Activated CD4-positive, alpha-beta T cell treated with anti-CD3 and anti-CD28 coated beads, Interleukin-2, amount 50 U/mL, for 1 hour (primary cell): Measurements from ENCODE around the gene CLEC3A.
"Not testable (repeated sequence)": the region's sequence is repeated elsewhere in the genome, so short reads cannot be mapped to it uniquely, and the experiment has no call there.

ENCODE experiments used
- DNase-seq: peaks from one replicate; pipeline ENCODE4 v3.0.0-alpha.2; 2020

The CLEC3A gene

DNA sequence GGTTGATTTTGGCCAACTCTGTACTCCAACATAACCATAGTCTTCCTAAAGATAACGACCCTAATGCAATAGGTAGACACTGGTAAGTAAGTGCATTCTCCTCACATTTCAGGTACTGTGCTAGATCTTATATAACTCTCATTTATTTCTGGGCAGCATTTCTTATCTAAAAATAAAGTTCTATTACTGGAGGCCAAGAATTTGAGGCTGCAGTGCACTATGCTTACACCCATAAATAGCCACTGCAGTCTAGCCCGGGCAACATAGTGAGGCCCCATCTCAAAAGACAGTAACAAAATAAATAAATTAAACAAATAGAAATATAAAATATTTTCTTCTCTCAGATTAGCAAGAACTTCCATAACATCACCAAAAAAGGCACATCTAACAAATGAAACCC, 12.7 kb downstream of the CLEC3A start:
- DNase-seq: no peak

DNA sequence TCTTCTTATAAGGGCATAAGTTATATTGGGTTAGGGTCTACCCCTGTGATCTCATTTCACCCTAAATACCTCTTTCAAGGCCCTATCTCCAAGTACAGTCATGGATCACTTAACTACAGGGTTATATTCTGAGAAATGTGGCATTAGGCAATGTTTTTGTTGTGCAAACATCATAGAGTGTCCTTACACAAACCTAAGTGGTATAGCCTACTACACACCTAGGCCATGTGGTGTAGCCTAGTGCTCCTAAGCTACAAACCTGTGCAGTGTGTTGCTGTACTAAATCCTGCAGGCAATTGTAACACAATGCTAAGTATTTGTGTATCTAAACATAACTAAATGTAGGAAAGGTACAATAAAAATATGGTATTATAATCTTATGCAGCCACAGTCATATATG, 18.0 kb downstream of the CLEC3A start:
- DNase-seq: no peak

DNA sequence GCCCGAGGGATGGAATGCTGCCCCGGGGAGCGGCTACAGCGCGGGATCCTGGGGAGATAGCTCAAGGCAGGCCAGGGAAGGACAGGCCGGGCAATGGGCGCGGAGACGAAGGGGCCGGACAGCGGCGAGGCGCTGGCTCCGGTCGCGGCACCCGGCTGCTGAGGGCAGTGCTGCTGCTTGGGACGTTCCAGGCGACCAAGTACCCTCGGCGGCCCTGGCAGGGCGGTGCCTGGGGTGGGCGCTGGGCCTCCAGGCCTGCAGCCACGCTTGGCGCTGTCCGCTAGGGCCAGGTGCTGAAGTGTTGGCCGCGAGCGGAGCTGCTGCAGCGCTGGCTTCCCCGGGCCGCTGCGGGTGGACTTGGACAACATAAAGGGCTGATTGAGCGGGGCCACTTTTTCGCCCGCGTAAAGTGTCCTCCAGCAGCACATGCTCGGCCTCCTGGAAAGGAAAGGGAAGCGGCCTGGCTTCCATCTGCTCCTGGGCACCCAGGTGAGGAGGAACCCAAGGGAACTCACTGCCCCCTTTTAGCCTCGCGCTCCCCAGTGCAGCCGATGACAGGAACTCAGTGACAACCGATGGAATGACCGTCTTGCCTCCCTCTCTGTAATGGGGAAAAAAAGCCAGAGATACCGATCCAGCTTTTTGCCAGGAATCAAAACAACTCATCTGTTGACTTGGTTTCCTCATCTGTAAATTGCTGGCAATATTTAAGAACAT, 23.7 kb downstream of the CLEC3A start:
- peak; percentile 3 for DNase-seq

DNA sequence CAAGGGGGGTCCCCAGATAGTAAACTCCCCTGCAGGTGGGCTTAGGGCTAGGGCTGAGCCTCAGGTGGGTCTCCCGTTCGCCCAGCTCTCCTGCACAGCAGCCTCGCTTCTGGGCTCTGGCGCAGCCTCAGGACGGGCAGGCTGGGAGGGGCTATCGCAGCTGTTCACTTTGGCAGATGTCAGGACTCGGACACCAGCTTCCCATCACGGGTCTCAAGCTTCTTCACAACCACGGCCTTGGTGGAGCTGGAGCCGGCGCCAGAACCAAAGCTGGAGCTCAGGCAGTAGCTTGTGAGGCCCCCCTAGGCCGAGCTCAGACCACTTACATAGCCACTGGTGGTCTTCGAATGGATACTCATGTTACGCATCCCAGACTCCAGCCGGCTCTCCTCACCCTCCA, 26.0 kb downstream of the CLEC3A start:
- no peak for DNase-seq

DNA sequence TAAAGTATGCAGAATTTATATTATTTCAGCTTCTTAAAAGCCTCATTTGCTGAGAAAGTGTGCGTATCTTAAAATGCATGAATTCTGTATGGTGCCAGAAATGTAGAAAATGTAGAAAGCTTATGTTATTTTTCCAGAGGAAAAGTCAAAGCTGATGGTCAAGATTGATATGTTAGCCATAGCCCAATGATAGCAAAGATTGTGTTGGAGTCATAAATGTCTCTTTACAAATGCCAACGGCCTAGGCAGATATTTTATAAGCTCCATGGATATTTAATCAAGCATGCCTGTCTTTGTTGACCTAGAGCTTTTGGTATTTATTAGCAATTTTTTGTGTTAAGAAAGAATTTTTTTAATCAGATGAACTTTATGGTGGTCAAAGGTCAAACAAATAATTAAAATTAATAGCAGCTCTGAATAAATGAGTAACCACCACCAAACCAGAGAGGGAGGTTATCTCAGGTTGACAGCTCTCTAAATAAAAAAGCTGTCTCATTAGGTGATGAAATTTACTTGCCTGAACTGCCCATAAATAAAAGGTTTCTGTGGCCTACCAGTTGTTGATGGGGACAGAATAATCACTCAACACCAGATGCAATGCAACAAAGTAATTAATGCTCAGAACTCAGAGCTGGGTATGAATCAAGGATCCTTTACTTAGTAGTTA, 28.5 kb downstream of the CLEC3A start:
- DNase-seq: no peak

DNA sequence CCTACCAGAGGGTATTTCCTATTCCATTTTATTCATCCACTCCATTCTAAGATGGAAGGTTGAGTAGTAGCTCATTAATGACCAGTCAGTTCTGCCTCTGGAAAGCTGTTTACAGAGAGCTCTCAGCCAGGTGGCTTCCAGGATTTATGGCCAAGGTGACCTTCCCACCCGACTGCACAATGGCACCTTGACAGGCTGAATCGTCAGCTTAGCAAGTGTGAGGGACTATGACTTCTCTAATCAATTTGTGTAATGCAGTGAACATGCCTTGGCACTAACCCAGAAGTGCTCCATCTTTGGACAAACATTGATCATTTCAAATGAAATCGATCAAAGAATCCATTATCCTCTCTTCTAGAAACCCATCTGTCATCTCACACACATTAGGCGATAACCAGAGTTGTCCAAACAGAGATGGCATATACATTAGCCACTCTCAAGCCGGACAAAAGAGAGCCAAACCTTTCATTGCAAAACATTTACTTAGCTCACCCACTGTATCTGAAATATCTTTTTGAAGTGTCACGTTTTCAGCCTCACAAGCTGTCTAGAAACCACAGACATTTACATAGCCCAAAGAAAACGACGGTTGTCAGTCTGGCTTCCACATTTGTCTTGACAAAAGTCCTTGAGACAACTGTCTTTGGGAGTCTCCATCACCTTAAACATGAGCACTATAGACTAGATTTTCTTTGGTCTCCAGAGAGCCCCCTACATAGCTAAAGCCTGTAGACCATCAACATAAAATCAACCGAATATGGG, 35.6 kb downstream of the CLEC3A start:
- DNase-seq: no peak

DNA sequence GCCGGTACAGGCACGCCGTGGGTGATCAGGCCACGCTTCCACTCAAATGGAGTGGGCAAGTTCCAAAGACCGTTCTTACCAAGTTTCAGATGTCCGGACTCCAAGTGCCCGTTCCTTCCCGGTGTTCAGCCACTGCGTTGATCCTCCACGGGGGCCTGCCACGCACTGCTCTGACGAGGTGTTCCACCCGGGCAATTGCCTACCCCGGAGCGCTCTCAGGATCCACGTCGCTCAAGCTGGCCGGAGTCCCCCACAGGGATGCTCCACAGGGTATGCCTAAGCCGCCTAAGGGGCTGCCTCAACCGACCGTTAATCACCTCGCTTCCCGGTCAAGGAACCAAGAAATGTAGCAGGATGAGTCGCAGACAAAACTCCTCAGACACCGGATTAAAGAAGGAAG, 37.5 kb downstream of the CLEC3A start:
- not testable (repeated sequence) for DNase-seq

DNA sequence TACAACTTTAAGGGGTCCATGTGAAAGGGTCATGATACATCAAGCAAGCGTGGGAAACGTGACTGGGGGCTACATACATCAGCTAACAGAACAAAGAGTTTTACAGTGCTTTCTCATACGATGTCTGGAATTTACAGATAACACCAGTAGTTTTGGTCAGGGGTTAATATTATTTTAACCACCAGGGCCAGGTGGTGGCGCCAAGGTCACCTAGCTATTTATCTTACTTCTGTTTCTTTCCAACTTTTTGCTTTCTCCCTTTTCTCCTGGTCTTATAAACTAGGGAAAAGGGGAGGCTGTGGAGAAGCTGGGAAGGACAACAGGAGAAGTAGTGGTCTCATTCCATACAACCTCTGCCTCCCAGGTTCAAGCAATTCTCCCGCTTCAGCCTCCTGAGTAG, 37.9 kb downstream of the CLEC3A start:
- no peak for DNase-seq

DNA sequence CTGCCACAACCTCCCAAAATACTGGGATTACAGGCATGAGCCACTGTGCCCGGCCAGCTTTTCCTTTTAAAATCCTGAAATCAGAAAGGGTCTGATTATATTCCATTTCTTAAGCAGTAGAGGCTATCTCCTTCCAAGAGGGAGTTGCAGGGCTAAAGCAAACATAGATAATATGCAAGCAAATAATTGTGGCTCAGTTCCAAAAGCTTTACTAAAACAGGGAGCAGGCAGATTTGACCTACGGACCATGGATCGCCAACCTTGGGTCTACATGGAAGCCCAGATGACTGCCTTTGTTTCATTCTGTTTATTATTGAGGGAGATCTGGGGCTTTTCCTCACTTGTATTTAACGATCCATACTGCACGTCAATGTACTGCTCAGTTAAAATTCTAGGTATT, 38.5 kb downstream of the CLEC3A start:
- DNase-seq: no peak

DNA sequence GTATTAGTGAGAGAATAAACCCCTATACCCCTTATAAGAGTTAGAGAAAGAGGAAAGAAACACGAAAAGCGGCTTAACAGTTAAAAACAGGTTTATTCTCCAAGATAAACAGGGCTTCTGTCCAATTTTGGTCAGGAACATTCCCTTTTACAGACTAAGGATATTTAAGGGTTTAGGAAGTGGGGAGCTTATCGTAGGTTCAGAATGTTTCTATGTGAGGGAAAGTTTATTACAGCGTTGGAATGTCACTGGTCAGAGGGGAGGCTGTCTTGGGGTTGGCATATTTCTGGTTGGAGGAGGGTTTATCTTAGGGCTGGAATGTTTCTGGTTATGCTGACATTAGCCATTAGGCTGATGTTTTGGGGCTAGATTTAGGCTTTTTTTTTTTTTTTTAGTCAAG, 43.0 kb downstream of the CLEC3A start:
- DNase-seq: no peak

DNA sequence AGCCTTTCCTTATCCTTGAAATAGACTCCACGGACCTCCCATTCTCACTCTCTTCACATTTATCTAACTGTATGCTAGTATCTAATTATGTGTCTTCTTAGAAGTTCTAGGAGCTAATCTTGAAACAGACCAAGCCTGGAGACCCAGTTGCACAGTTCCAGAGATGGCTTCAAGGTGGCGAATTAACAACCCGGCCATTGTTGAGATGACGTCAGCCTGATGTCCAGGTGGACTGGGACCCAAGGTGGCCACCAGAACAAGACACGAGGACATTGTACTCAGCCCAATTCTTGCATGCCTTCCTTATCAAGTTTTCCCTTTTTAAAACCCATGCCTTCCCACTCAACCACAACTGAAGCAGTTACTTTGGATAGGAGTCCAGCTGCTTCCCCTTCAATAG, 47.6 kb downstream of the CLEC3A start:
- no peak for DNase-seq

DNA sequence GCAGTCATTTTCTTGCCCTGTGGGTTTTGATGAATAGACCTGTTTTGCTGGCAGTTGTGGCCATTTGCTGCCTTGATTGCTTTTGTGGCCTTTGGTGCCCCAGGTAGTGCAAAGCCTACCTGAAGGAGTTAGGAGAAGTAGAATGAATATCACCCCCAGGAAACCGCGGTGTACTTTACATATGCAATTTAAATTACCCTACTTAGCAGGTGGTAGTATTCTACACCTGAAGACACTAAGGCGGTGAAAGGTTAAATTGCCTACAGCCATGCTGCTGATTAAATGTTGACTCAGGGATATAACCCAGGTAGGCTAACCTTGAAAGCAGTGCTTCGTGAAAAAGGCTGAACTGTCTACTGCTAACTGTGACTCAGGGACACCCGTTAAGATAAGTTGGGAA, 49.9 kb downstream of the CLEC3A start:
- no peak for DNase-seq

DNA sequence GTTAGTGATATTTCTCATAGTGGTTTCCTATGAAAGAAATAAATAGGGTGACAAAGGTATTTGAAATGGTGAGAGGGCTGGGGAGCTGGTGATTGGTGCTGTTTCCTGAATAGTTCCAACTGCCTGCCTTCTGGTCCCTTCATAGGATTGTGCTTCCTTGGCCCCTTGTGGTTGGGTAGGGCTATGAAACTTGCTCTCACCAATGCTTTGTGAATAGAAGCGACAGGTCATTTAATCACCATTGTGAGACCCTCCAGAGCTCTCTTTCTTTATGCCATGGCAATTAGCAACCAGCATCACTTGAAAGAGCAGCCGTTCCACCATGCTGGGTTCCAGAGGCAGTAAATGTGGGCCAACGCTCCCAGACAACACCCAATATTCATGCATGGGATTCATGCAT, 53.5 kb downstream of the CLEC3A start:
- no peak for DNase-seq

DNA sequence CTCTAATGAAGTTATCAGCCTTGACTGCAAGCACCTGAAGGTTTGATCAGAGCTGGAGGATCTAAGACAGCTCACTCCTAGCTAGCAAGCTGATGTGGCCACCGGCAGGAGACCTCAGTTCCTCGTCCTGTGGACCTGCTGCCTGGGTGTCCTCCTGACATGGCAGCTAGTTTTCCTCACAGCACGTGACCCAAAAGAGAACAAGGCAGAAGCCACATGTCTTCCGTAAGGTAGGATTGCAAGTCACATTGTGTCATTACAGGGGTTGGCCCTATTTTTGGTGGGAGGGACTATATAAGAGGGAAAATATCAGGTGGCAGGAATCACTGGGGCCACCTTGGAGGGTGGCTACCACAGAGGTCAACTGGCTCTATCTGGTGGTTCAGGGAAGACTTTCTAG, 59.0 kb downstream of the CLEC3A start:
- no peak for DNase-seq
